AG10803 (cell line): ENCODE measurements around the gene MGST2.
A peak's percentile ranks its signal among the peaks of the same experiment; 100 is the strongest.

ENCODE experiments used
- DNase-seq: peaks from one replicate; pipeline ENCODE4 v3.0.0; 2010; ENCODE audit warnings: low read depth
- H3K4me3 ChIP-seq: 2 replicates; pipeline ENCODE4 v1.5.1; 2011; ENCODE audit warnings: mild to moderate bottlenecking, low read length, control low read depth
- CTCF ChIP-seq: conservative IDR thresholded peaks from 2 replicates; pipeline ENCODE4 v1.5.1; 2011; ENCODE audit warnings: mild to moderate bottlenecking, low read length, control low read depth, inconsistent platforms

MGST2 gene

GRCh38 chr4:139643042-139643895 lies 22.4 kb upstream of the MGST2 start:
- no peak for DNase-seq
- no peak overlapping the region for H3K4me3 ChIP-seq
- TF ChIP-seq CTCF = no peak

DNA sequence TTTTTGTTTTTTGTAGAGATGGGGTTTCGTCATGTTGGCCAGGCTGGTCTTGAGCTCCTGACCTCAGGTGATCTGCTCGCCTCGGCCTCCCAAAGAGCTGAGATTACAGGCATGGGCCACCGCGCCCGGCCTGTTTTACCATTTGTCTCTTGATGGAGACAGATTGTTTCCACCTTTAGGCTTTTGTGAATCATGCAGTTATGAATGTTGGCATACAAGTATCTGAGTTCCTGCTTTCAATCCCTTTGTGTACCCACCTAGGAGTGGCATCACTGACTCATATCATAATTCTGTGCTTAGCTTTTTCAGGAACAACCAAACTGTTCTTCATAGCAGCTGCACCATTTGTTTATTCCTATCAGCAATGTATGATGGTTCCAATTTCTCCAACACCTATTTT lies 20.2 kb upstream of the MGST2 start:
- no peak for TF ChIP-seq CTCF
- H3K4me3 ChIP-seq = no peak overlapping the region
- DNase-seq = no peak

DNA sequence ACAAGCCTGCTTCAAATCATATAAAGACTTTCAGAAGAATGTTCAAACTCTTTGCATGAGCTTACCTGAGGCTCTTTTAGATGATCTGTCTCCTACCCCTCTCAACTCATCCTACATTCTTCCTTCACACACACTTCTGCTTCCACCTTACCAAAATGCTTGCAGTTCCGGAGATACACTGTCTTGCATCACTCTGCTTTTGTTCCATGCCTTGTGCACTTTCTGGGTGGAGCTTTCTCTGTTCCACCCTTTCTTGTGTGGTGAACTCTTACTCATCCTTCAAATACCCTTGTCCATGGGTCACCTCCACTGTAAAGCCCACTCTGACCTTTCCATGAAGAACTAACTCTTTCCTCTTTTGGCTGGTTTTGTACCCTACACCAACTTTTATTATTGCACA lies 18.4 kb upstream of the MGST2 start:
- no peak overlapping the region for H3K4me3 ChIP-seq
- no peak for DNase-seq
- TF ChIP-seq CTCF = no peak

- TF ChIP-seq CTCF = no peak
- no peak for DNase-seq
- no peak overlapping the region for H3K4me3 ChIP-seq
Measured at GRCh38 chr4:139647952-139648351, 17.7 kb upstream of the MGST2 start.

- H3K4me3 ChIP-seq = no peak overlapping the region
- DNase-seq = peak; percentile 81
- peak; percentile 96 for TF ChIP-seq CTCF
Measured at GRCh38 chr4:139651282-139652194, 14.1 kb upstream of the MGST2 start.

DNA sequence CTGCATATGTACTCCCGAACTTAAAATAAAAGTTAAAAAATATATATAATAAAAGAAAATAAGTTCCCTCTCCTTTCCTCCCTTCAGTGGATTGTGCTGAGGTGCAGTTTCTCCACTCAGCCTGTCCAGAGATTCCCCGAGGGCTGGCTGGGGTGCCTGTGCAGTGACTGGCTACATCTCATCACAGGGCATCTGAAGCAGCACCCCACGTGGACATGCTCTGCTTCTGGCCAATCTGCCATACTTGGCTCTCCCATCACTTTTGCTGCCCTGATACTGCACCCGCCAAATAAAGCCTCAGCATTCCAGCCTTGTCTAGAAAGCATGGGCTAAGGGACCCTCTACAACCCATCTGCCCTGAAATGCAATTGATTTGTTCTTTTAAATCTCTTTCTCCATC lies 11.1 kb upstream of the MGST2 start:
- TF ChIP-seq CTCF = no peak
- DNase-seq = no peak

DNA sequence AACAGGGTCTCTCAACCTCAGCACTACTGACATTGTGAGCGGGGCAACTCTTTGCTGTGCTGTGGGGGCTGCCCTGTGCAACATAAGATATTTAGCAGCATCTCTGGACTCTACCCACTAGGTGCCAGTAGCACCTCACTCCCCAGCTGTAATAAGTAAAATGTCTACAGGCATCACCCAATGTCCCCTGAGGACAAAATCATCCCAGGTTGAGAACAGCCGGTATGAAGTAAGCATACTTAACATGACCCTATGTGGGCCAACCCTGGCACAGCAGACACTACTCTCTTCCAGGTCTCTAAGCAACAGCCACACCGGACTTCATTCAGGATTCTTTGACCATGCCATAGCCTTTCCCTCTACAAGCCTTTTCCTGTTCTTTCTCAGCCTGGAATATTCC lies 10.5 kb upstream of the MGST2 start:
- no peak overlapping the region for H3K4me3 ChIP-seq
- DNase-seq = peak; percentile 72
- TF ChIP-seq CTCF = peak; percentile 60

More for the DNA sequence above, 11.1 kb upstream of the MGST2 start:
- H3K4me3 ChIP-seq = no peak overlapping the region
